HG03442 (cell line): ENCODE results near the gene SYNGR4.

Experiments
- ATAC-seq: cut with Tn5 transposase; IDR thresholded peaks from one replicate; pipeline ENCODE4 v1.9.1; 2021; ENCODE audit warnings: mild to moderate bottlenecking, moderate library complexity; ENCODE audit not compliant: unreplicated experiment

The SYNGR4 gene

DNA sequence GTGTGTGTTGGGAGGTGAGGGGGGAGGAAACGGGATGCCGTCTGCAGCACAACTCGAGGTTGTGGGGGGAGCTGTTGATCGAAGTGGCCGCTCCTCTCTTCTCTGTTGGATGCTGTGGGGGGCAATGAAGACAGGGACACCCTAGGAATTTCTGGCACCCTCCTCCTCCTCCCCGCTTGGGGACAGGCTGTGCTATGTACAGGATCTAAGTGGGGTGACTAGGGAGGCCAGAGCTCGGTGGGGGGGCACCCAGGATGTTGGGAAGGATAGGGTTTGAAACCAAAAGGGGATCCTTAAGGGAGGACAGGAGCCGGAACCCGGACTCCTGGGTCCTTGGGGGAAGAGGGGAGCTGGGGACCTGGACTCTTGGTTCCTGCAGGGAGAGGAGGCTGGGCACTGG lies 31.3 kb downstream of the SYNGR4 start:
- no peak for ATAC-seq

DNA sequence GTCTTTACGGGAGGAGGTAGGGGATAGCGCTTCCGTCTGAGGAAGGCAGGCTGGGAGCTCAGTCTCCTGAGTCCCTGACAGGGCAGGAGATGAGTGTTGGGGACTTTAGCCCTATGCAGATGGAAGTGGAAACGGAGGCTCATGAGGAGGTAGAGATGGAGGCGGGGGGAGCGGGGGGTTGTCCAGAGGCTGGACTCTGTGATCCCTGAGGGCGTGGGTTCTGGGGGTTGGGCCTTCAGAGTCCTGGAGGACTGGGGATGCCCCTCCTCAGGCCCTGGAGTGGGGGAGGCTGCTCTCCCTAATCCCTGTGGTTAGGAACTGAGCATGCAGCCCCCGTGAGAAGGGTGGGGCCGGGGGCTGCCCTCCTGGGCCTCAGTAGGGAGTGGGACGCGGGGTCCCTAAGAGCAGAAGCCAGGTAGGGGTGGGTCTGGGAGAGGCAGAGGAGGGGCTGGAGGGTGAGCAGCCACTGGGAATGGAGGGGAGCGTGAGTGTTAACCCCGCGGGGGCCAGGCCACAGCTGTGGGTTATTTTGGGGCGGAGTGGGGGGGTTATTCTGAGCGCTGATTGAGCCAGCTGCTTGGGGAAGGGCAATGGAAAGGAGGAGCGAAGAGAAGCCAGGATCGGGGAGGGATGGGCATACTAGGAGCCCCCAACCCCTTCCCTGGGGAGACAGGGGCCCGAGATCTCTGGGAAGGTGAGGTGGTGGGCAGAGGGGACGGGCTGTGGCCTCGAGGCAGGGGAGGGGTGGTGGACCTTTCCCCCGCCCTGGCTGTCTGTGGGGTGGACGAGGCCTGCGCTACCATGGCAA lies 32.1 kb downstream of the SYNGR4 start:
- ATAC-seq: no peak

DNA sequence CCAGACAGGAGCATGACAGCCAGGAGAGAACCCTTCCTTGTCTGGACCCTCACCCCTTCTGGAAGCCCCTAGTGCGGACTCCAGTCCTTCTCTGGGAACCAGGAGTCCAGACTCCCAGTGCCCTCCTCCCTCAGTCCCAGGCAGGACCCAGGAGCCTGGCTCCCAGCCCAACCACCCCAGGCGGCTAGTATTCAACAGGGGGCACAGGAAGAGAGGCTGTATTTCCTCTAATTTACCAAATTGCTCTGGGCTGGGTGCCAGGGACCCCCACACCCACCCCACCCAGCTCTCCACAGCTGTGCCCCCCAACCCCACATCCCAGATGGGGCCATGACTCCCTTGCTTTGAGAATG lies 32.6 kb downstream of the SYNGR4 start:
- ATAC-seq: no peak

DNA sequence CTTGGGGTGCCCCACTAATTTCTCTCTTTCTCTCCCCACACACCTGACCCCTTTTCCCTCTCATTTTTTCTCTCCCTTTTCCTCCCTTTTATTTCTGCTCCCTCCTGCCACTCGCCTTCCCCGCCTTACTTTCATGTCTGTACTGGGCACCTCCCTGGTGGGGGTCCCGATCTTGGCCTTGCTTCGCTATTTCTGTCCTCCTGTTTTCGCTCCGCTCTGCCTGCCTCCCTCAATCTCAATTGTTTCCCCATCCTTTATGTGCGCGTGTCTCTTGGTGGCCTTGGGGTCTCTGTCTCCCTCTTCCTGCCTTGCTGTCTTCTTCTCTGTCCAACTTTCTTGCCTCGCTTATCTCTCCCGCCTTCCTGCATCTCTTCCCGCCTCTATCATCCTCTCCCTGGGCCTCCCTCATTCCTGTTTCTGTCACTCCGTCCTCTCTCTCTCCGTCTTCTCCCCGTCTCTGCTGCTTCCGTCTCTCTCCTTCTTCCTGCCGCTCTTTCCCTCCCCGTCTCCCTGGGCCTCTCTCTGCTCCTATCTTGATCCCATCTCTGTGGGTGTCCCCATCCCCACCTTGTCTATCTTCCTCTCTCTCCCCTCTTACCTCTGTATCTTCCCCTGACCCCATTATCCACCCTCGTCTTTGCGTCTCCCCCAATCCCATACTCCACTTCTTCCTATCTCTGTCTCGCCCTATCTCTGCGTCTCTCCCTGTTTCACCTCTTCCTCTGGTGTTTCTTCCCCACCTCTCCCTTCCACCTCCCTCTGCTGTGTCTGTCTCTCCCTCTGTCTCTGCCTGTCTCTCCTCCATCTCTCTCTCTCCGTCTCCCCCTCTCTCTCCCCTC lies 33.3 kb downstream of the SYNGR4 start:
- no peak for ATAC-seq

DNA sequence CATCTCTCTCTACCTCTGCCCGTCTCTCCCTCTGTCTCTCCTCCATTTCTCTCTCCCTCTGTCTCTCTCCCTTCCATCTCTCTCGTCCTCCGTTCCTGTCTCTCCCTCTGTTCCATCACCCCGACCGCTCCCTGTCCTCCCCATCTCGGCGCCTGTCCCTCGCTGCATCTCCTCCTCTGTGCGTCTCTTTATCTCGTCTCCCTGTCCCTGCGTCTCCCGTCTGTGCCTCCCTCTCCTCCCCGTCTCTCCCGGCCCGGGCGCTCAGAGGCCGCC lies 33.9 kb downstream of the SYNGR4 start:
- ATAC-seq: no peak

DNA sequence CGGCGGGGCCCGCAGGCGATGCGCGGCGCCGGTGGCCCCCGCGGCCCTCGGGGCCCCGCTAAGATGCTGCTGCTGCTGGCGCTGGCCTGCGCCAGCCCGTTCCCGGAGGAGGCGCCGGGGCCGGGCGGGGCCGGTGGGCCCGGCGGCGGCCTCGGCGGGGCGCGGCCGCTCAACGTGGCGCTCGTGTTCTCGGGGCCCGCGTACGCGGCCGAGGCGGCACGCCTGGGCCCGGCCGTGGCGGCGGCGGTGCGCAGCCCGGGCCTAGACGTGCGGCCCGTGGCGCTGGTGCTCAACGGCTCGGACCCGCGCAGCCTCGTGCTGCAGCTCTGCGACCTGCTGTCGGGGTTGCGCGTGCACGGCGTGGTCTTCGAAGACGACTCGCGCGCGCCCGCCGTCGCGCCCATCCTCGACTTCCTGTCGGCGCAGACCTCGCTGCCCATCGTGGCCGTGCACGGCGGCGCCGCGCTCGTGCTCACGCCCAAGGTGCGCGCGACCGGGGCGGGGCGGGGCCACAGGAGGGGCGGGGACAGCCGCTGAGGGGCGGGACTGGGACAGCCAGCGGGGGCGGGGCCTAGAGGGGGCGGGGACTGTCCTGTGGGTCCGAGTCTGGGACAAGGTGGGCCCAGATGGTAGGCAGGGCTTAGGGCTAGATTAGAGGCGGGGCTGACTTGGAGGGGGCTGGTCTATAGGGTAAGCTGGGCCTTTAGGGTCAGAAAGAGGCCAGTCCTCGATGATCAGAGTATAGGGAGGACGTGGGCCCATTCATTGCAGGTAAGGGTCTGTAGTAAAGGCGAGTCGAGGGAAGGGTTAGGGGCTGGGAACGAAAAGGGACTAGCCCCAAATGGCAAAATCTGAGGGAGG lies 34.4 kb downstream of the SYNGR4 start:
- ATAC-seq: peak; percentile 59

DNA sequence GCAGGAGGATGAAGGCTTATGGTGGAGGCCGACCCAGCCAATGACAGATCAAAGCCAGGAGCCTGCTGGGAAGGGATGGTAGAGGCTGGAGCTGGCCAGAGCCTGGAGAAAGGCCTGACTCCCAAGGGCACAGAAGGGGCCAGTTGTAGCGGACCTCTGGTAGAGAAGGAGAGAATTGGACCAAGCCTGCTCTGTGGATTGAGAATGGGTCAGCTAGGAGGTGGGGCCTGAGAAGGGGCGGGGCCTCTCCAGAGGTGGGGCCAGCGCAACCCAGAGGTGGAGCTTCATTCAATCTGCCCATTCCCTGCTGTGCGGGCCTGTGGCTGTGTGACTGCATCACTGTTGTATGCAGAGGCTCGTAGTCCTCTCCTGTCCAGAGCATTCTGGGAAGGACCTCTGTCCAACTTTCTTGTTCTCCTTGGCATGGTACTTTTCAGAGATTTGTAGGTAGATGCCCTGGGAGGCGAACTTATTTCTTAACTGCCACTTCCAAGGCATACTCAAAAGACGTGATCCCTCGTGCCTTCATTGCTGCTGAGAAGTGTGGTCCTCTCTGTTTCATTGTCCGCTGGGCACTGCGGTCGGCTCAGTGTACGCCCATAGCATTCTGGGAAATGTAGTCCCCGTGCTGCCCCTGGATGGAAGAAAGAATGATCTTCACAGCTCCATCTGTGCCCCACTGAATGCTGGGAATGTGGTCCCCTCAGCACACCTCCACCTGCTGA lies 36.0 kb downstream of the SYNGR4 start:
- no peak for ATAC-seq

DNA sequence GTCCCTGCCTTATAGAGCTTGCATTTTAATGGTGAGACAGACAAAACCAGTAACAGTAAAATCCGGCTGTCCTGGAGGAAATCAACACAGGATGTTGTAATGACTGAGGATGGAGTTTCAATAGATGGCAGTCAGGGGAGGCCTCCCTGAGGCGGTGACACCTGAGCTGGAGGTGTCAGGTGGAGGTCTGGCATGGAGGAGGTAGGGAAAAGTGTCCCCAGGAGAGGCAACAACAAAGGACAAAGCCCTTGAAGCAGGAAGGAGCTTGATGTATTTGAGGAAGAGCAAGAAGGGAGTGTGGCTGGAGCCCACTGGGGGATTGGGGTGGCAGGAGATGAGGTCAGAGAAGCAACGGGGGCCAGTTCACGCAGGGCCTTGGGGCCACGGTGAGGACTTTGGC lies 37.1 kb downstream of the SYNGR4 start:
- no peak for ATAC-seq

DNA sequence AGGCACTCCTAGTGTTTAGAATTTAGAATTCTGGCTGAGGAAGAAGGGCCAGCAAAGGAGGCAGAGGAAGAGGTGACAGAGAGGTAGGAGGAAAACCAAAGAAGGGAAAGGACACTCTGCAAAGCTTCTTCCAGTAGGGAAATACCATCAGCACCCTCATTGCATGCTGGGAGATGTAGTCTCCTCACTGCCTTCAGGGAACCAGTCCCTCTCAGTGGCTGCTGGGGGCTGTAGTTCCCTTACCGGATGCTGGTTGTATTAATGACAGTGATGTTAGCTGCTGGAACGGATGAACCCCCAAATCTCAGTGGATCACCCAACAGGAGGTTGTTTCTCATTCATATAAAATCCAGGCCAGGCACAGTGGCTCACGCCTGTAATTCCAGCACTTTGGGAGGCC lies 39.4 kb downstream of the SYNGR4 start:
- no peak for ATAC-seq

DNA sequence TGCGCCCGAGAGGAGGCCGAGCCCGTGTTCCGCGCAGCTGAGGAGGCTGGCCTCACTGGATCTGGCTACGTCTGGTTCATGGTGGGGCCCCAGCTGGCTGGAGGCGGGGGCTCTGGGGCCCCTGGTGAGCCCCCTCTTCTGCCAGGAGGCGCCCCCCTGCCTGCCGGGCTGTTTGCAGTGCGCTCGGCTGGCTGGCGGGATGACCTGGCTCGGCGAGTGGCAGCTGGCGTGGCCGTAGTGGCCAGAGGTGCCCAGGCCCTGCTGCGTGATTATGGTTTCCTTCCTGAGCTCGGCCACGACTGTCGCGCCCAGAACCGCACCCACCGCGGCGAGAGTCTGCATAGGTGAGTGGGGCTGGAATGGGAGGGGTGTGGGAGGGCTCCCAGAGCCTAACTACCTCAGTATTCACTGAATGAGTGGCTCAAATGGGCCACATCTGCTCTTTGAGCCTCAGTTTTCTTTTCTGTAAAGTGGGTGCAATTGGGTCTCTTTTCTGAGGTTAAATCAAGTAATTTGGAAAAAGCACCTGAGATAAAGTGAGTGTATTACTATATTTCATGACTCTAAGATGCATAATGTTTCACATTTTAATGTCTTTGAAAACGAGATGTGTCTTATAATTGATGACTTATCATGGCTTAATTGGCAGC lies 41.0 kb downstream of the SYNGR4 start:
- no peak for ATAC-seq

DNA sequence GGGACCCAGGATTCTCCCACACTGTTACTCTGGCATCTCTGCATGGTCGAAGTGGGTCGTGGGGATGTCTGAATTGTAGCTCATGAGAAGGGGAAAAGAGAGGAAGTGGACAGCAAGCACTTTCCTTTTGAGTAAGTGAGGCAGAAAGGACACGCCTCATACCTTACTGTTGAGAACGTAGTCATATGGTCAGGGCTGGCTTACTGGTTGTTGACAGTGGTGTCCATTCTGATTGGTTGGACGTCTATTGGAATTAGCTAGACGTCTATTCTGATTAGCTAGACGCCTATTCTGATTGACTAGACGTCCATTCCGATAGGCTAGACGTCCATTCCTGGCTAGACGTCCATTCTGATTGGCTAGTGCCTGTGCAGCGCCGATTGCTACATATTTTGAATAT lies 41.7 kb downstream of the SYNGR4 start:
- no peak for ATAC-seq

DNA sequence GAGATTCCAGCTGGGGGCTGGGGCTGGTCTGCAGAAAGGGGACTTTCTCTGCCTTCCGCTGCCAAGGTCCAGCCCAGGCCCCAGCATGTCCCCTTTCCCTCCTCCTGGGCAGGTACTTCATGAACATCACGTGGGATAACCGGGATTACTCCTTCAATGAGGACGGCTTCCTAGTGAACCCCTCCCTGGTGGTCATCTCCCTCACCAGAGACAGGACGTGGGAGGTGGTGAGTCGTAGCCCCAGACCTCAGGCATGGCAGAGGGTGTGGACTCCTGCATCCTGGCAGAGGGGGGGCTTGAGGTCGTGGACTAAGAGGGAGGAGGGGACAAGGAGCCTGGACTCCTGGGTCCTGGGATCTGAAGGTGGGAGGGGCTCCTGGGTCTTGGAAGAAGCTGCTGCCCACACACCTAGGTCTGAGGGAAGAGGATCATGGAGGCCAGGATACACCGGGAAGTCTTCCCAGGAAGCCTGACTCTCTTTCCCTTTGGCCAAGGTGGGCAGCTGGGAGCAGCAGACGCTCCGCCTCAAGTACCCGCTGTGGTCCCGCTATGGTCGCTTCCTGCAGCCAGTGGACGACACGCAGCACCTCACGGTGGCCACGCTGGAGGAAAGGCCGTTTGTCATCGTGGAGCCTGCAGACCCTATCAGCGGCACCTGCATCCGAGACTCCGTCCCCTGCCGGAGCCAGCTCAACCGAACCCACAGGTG lies 49.9 kb downstream of the SYNGR4 start:
- ATAC-seq: no peak

DNA sequence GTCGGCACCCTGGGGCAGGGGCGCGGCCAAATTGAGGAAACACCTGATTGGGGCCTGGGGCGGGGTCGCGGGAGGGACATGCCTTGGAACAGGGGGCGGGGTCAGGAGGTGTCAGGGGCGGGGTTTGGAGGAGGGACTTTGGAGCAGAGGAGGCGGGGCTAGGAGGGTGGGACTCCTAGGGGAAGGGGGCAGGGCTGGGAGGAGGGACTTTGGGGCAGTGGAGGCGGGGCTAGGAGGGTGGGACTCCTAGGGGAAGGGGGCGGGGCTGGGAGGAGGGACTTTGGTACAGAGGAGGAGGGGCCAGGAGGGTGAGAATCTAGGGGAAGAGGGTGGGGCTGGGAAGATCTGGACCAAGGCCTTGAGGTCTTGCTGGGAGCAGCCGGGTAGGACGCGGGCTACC lies 51.2 kb downstream of the SYNGR4 start:
- ATAC-seq: no peak

DNA sequence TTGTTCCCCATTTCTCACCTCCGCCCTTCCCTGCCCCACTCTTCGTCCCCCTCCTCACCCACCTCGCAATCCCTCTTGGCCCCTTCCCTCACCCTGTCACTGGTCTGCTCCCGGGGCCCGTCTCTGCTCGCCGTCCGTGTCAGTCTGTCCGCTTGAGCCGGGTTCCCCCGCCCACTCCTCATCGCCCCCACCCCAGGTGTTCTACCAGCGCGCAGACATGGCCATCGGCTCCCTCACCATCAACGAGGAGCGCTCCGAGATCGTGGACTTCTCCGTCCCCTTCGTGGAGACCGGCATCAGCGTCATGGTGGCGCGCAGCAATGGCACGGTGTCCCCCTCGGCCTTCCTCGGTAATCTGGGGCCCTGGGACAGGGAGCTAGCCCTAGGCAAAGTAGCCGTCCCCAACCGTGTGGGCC lies 51.6 kb downstream of the SYNGR4 start:
- no peak for ATAC-seq

DNA sequence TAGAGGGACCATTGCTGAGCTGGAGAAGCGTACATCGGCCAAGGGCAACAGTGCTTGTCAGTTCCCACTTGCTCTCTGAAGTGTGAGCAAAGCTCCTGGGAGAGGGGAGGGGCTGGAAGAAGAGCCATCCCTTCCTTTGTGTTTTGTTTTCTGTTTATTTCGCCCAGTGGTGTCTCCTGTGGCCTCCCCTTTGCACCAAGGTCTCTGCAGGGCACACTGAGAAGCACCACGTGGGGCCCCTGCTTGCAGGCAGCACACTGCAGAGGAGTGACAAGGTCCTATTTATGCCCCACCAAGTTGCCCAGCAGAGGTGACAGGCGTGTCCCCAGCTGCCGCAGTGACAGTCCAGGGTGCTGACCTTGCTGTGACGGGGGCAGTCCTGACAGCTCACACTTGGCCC lies 53.3 kb downstream of the SYNGR4 start:
- no peak for ATAC-seq

DNA sequence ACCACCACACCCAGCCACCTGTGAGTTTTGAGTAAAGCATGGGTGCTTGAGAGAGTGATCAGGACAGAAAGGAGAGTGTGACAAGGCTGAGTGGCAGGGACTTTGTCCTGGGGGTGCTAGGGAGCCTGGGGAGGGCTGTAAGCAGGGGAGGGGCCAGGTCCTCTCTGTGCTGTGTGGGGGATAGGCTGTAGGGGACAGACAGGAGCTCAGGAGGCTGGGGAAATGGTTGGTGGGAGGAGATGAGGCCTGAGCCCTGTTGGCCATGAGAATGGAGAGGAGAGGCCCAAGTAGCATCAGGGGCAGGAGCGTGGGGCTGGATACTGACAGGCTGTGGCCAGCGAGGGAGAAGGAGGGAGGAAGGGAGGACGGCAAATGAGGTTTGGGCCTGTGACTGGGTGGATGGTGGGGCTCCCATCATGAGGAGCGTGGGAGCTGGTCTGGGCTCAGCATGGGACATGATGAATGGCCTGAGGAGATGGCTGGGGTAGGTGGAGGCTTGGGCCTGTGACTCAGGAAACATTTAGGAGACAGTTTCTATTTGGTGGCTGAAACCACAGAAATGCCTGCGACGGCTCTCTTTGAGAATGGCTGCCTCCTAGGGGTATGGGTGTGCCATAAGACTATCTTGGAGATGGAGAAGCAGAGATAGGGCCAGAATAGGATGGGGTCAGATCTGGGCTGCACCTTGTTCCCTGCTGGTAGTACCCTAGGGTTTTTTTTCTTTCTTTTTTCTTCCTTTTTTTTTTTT lies 54.3 kb downstream of the SYNGR4 start:
- no peak for ATAC-seq

DNA sequence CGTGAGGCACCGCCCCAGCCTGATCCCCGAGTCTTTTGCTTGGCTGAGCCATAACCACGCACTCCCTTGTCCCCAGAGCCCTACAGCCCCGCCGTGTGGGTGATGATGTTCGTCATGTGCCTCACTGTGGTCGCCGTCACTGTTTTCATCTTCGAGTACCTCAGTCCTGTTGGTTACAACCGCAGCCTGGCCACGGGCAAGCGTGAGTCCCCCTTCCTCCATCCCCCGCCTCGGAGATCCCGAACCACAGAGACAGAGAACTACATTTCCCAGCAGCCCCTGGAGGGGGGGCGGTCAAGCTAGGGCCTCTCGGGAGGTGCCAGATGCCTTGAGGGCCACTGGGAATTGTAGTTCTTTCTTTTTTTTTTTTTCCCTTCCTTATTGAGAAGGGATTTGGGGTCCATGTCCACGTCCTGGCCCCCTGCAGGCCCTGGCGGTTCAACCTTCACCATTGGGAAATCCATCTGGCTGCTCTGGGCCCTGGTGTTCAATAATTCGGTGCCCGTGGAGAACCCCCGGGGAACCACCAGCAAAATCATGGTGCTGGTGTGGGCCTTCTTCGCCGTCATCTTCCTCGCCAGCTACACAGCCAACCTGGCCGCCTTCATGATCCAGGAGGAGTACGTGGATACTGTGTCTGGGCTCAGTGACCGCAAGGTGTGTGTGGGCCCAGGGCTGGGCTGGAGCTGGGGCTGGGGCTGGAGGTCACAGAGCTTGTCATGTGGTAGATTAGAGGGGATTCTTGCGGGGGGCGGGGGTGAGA lies 55.2 kb downstream of the SYNGR4 start:
- peak; percentile 58 for ATAC-seq

DNA sequence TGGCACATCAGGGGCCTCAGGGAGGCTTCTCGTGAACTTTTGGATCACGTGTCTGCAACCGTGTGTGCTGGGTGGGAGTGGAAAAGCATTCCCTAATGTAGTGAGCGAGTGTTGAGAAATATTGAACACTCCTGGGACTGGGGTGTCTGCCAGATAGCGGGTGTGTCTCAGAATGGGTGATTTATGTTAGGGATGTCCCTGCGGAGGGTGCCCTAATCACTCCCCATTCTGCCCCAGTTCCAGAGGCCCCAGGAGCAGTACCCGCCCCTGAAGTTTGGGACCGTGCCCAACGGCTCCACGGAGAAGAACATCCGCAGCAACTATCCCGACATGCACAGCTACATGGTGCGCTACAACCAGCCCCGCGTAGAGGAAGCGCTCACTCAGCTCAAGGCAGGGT lies 57.4 kb downstream of the SYNGR4 start:
- ATAC-seq: no peak
